Measurements from ENCODE around the gene TCL1A. TPM values are rescaled to one million over a fixed set of nuclear protein-coding genes. Genes with fewer than 3 reads are reported as not detected.

TCL1A gene
- polyA plus RNA-seq, 1 experiment, result not detected

GRCh38 chr14:95679998-95680735 is 33.8 kb downstream of the TCL1A start:
- Histone ChIP-seq H3K9me3 (ENCODE audit: control insufficient read depth, insufficient read depth, low read length) (no peaks in the 10 kb centered on the region; the same call in 1 of the 2 replicates), H3K27ac (ENCODE audit: low read depth, low read length) (no peak overlapping the region), H3K4me3 (ENCODE audit: low read depth, low read length) (no peak overlapping the region), H3K27me3 (ENCODE audit: control insufficient read depth, insufficient read depth, low read length) (no peaks in the 10 kb centered on the region)
- no peak for DNase-seq (ENCODE audit: low read depth, low spot score)
- POLR2A ChIA-PET, result no interaction called here
- TF ChIP-seq CTCF (IDR thresholded peaks at IDR 0.05; ENCODE audit: low read depth, low read length), result no peak
- CTCF ChIA-PET, result no interaction called here

GRCh38 chr14:95679148-95679815 is 34.6 kb downstream of the TCL1A start:
- H3K4me3 ChIP-seq (ENCODE audit: low read depth, low read length), result no peak overlapping the region
- H3K27me3 ChIP-seq (ENCODE audit: control insufficient read depth, insufficient read depth, low read length), result no peaks in the 10 kb centered on the region
- ChIA-PET POLR2A (no interaction called here), CTCF (interaction anchor here (0.6 kb wide), 1 partner anchor 490 kb away, joined by 4 read pairs; no protein-coding TSS in a partner anchor)
- TF ChIP-seq CTCF (IDR thresholded peaks at IDR 0.05; ENCODE audit: low read depth, low read length), result no peak
- no peak for DNase-seq (ENCODE audit: low read depth, low spot score)
- H3K27ac ChIP-seq (ENCODE audit: low read depth, low read length), result no peak overlapping the region
- no peaks in the 10 kb centered on the region; the same call in 1 of the 2 replicates for H3K9me3 ChIP-seq (ENCODE audit: control insufficient read depth, insufficient read depth, low read length)

- Histone ChIP-seq H3K27me3 (ENCODE audit: control insufficient read depth, insufficient read depth, low read length) (no peaks in the 10 kb centered on the region), H3K9me3 (ENCODE audit: control insufficient read depth, insufficient read depth, low read length) (no peaks in the 10 kb centered on the region; the same call in 1 of the 2 replicates), H3K4me3 (ENCODE audit: low read depth, low read length) (no peak overlapping the region), H3K27ac (ENCODE audit: low read depth, low read length) (no peak overlapping the region)
- ChIA-PET CTCF (no interaction called here), POLR2A (no interaction called here)
- no peak for DNase-seq (ENCODE audit: low read depth, low spot score)
- no peak for TF ChIP-seq CTCF (IDR thresholded peaks at IDR 0.05; ENCODE audit: low read depth, low read length)
These were observed 36.6 kb downstream of the TCL1A start for GRCh38 chr14:95677179-95677835.

GRCh38 chr14:95675486-95675885 is 38.4 kb downstream of the TCL1A start:
- ChIA-PET POLR2A (no interaction called here), CTCF (interaction anchor here (1.3 kb wide), 1 partner anchor 98 kb away, joined by 3 read pairs; no protein-coding TSS in a partner anchor)
- no peak overlapping the region for H3K4me3 ChIP-seq (ENCODE audit: low read depth, low read length)
- H3K27me3 ChIP-seq (ENCODE audit: control insufficient read depth, insufficient read depth, low read length), result no peaks in the 10 kb centered on the region
- TF ChIP-seq CTCF (IDR thresholded peaks at IDR 0.05; ENCODE audit: low read depth, low read length), result no peak
- no peak overlapping the region for H3K27ac ChIP-seq (ENCODE audit: low read depth, low read length)
- no peak for DNase-seq (ENCODE audit: low read depth, low spot score)
- H3K9me3 ChIP-seq (ENCODE audit: control insufficient read depth, insufficient read depth, low read length), result no peaks in the 10 kb centered on the region; the same call in 1 of the 2 replicates

All from AG04450 (cell line).